ENCODE data around the gene PLA2G2C.

PLA2G2C gene

DNA sequence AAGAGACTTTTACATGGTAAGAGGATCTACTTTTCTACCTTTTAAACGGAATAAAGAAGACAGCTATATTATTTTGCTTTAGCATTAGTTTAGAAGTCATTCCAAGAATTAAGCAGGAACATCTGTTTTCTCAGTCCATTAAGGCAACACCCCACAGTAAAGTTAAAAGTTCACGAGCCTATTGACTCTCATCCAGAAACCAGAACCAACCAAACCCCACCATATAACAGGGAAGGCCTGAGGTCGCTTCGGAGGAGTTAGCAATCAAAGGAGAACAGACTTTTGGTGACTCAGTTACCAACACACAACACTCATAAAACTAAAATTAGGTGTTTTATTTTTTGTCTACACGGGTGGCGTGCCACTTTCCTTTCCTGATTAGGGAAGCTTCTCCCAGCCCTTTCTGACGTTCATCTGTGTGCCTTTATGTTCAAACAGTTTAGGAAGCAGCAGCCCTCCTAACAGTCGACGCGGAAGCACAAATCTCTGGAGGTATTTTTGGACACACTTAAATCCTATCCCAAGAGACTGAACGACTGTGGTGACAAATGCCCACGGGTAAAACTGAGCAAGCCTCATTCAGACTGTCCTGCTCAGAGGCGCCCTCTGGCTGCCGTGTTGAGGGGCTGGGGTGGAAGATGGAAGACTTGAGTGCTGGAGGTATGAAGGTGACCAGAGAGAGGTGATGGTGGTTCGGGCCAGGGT, 8.6 kb upstream of the PLA2G2C start:
- Histone ChIP-seq H3K4me1 (peaks cover 36% of the 10 kb centered on the region), H4K20me1 (no peaks in the 10 kb centered on the region), H3K4me2 (peak overlapping the region; percentile 71), H3K36me3 (no peaks in the 10 kb centered on the region), H3K27me3 (no peaks in the 10 kb centered on the region), H3K9ac (peak overlapping the region; percentile 3; the same call in 1 of the 2 replicates), H3K9me3 (no peaks in the 10 kb centered on the region), H3K27ac (peak overlapping the region; percentile 19), H3K4me3 (no peak overlapping the region)
- TF ChIP-seq Cebpa-rat (IDR thresholded peaks at IDR 0.05): no peak

DNA sequence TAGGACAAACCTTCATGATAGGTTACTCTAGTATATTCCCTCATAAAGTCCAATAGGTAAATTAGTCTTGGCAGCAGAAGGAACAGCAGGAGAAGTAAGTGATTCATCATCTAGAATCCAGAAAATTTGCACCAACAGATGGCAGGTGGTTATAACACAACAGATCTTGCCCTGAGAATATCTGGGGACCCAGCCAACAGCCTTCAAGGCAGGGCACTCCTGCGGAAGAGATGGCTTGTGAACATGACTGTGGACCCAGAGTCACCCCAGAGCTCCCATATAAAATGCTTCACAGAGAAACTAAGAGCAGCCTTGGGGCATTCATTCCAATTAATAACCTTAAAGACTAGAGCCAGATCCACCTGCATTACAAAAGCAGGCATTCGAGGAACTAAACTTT, 7.9 kb upstream of the PLA2G2C start:
- TF ChIP-seq Cebpa-rat (IDR thresholded peaks at IDR 0.05): no peak
- H3K36me3 ChIP-seq: no peaks in the 10 kb centered on the region
- peak overlapping the region; percentile 19; the same call in 1 of the 2 replicates for H3K27ac ChIP-seq
- H3K9me3 ChIP-seq: no peaks in the 10 kb centered on the region
- H3K9ac ChIP-seq: no peak overlapping the region
- H3K4me2 ChIP-seq: peak overlapping the region; percentile 71
- H3K27me3 ChIP-seq: no peaks in the 10 kb centered on the region
- H3K4me1 ChIP-seq: peaks cover 43% of the 10 kb centered on the region
- no peak overlapping the region for H3K4me3 ChIP-seq
- H4K20me1 ChIP-seq: no peaks in the 10 kb centered on the region

DNA sequence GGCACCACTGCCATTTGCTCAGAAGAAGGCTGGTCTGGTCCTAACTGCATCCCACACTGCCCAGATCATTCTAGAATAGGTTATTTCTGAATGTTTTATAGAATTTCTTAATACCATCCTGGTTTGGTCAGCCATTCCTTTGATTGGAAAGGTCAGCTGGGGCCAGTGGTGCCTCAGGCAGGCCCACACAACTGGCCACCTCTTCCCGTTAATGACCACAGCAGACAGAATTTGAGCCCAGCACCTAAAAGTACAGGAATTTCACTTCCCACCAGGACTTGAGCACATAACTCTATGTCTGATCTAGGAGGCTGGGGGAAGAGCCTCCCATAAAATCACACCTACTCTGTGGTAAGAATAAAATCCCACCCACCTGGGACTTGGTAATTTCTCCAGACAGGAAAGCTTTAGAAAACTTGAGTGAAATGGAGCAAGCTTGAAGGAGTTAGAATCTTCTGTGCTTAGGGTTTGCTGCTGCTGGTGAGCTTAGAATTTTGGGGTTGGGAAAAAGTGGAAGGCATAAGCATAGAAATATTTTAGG, 6.6 kb upstream of the PLA2G2C start:
- Histone ChIP-seq H3K27me3 (no peaks in the 10 kb centered on the region), H3K4me1 (peaks cover 54% of the 10 kb centered on the region), H3K4me3 (no peak overlapping the region), H3K27ac (no peak overlapping the region), H4K20me1 (no peaks in the 10 kb centered on the region), H3K9ac (no peak overlapping the region), H3K4me2 (no peak overlapping the region), H3K9me3 (no peaks in the 10 kb centered on the region), H3K36me3 (no peaks in the 10 kb centered on the region)
- TF ChIP-seq Cebpa-rat (IDR thresholded peaks at IDR 0.05): no peak

DNA sequence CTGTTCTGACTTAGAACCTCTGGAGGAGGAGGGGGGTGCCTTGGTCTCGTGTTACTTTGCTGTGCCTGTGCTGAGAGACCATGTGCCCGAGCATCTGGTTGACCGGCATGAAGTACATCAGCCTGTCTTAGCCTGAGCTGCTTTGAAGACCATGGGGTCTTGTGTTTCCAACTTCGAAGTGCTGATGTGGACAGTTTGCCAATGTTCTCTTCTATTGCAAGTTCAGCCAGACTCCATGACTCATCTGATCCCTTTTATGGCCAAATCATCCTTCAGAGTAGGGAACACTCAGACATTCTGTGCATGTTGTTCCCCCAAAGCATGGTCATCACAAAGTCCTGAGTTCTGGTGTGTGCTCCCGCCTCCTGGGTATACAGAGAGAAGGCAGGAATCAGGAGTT, 6.0 kb upstream of the PLA2G2C start:
- Histone ChIP-seq H3K4me2 (no peak overlapping the region), H3K27me3 (no peaks in the 10 kb centered on the region), H3K4me1 (peaks cover 60% of the 10 kb centered on the region), H4K20me1 (no peaks in the 10 kb centered on the region), H3K9ac (no peak overlapping the region), H3K9me3 (no peaks in the 10 kb centered on the region), H3K36me3 (no peaks in the 10 kb centered on the region), H3K4me3 (no peak overlapping the region), H3K27ac (no peak overlapping the region)
- TF ChIP-seq Cebpa-rat (IDR thresholded peaks at IDR 0.05): no peak

DNA sequence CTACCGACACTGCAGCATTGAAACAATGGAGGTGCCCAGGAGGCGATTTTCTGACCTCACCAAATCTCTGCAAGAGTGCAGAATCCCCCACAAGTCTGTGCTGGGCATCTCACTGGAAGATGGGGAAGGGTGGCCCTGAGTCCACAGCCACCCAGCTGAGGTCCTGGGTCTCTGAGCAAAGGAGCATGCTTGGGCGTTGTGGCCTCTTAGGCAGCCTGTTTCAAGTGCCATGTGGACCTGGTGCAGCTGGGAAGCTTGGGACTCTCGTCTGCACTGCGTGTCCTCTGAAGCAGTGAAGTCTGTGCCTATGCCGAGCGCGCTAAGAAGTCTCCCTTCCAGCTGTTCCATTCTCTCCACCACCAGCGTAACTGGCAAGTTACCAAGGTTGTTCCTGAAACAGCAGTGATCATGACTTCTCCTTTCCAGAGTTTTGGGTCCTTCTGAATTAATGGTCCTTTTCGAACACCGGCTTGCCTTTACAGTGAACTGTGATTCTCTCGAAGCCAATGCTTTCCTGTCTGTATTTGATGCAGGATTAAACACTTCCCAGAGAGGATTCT, 5.0 kb upstream of the PLA2G2C start:
- Histone ChIP-seq H4K20me1 (no peaks in the 10 kb centered on the region), H3K4me2 (no peak overlapping the region), H3K4me1 (peaks cover 68% of the 10 kb centered on the region), H3K9me3 (no peaks in the 10 kb centered on the region), H3K27me3 (no peaks in the 10 kb centered on the region), H3K27ac (no peak overlapping the region), H3K9ac (no peak overlapping the region), H3K36me3 (no peaks in the 10 kb centered on the region), H3K4me3 (no peak overlapping the region)
- no peak for TF ChIP-seq Cebpa-rat (IDR thresholded peaks at IDR 0.05)

DNA sequence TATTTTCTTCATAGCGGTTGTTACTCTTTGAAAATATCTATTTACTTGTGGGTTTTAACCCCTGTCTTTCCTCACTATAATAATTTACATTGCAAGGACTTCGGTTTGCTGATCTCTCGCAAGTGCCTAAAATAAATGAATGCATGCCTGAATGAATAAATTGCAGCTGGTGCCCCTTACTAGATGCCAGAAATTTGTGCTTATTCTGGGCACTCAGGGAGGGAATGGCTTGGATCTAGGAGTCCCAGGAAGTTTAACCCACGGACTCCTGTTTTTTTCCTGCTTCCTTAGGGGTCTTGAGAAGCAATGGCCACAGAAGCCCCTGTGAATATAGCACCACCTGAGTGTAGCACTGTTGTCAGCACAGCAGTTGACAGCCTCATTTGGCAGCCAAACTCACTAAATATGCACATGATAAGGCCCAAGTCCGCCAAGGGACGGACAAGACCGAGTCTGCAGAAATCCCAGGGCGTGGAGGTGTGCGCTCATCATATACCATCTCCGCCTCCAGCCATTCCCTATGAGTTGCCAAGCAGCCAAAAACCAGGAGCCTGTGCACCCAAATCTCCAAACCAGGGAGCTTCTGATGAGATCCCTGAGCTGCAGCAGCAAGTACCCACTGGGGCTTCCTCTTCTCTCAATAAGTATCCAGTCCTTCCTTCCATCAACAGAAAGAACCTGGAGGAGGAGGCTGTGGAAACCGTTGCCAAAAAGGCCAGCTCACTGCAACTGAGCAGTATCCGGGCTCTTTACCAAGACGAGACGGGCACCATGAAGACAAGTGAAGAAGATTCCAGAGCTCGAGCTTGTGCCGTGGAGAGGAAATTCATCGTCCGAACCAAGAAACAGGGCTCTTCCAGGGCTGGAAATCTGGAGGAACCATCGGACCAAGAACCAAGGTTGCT, 4.2 kb upstream of the PLA2G2C start:
- Histone ChIP-seq H3K9ac (no peak overlapping the region), H3K4me3 (no peak overlapping the region), H3K36me3 (no peaks in the 10 kb centered on the region), H3K4me1 (peaks cover 68% of the 10 kb centered on the region), H3K9me3 (no peaks in the 10 kb centered on the region), H3K27ac (no peak overlapping the region), H3K4me2 (0 out of 2 replicates have a peak overlapping the region, but pooled peaks have one; percentile 3), H3K27me3 (no peaks in the 10 kb centered on the region), H4K20me1 (no peaks in the 10 kb centered on the region)
- no peak for TF ChIP-seq Cebpa-rat (IDR thresholded peaks at IDR 0.05)

DNA sequence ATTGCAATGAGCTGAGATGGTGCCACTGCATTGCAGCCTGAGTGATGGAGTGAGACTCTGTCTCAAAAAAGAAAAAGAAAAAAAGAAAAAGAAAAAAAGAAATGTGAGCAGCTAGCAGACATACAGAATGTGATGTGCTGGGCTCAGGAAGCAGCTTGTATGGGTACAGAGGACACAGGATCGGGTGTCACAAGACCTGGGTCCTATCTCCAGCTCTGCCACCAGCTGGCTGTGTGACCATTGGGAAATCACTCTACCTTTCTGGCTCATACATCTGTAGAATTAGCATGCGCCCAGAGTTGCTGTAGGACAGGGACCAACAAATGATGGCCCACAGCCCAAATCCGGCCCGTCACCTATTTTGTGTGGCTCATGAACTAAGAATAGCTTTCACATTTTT, 3.3 kb upstream of the PLA2G2C start:
- H3K4me3 ChIP-seq: no peak overlapping the region
- H3K4me2 ChIP-seq: peak overlapping the region; percentile 3; the same call in 1 of the 2 replicates
- no peak overlapping the region for H3K9ac ChIP-seq
- no peaks in the 10 kb centered on the region for H4K20me1 ChIP-seq
- H3K9me3 ChIP-seq: no peaks in the 10 kb centered on the region
- H3K27ac ChIP-seq: no peak overlapping the region
- H3K36me3 ChIP-seq: no peaks in the 10 kb centered on the region
- no peak for TF ChIP-seq Cebpa-rat (IDR thresholded peaks at IDR 0.05)
- peaks cover 68% of the 10 kb centered on the region for H3K4me1 ChIP-seq
- no peaks in the 10 kb centered on the region for H3K27me3 ChIP-seq

DNA sequence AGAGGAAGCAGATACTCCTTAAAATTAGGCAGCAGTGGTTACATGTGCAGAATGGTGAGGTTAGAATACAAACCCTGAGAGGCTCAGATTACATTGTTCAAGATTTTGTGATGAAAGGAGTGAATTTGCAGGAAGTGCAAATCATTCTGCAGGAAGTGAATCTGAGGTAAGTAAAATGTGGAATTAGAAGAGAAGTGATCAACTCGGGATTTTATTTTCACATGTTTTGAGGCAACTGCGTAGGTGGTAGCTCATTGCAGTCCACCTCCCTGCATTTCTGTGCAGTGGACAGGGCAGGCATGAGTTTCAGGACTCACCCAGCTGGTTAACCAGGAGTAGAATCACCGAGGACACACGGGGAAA, 2.1 kb upstream of the PLA2G2C start:
- no peaks in the 10 kb centered on the region for H3K36me3 ChIP-seq
- peaks cover 70% of the 10 kb centered on the region for H3K4me1 ChIP-seq
- no peaks in the 10 kb centered on the region for H3K27me3 ChIP-seq
- H3K9ac ChIP-seq: no peak overlapping the region
- no peak for TF ChIP-seq Cebpa-rat (IDR thresholded peaks at IDR 0.05)
- H3K9me3 ChIP-seq: no peaks in the 10 kb centered on the region
- no peaks in the 10 kb centered on the region for H4K20me1 ChIP-seq
- no peak overlapping the region for H3K4me3 ChIP-seq
- H3K27ac ChIP-seq: peak overlapping the region; percentile 63; the same call in 1 of the 2 replicates
- peak overlapping the region; percentile 99 for H3K4me2 ChIP-seq

DNA sequence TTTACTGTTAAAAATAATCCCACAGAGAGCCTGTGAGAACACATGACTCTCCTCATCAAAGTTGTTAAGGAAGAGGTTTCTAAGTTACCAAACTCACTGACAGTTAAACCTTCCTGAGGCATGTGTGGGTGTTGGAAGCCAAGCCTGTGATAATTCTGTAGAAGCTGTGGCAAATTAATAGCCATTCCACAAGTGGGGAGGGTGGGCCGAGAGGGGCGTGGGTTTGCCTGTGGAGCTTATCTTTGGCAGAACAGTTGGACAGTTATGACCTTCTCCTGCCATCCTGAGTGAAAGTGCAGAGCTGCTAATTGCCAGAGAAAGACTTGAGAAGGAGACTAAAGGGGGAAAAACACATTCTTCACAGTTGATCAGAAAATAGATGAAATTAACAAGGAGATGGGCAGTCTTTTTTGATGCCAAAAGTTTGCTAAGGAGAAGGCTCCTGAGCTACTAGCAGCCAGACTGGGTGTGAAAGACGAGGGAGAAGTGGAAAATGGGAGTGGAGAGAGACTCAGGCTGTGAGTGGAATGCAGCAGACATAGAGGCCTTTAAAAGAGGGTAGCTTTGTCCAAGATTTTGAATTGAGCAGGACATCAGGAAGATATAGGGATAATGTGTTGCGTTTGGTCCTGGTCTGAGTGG, 1.6 kb upstream of the PLA2G2C start:
- peak overlapping the region; percentile 99 for H3K4me2 ChIP-seq
- no peaks in the 10 kb centered on the region for H3K27me3 ChIP-seq
- no peaks in the 10 kb centered on the region for H4K20me1 ChIP-seq
- H3K9ac ChIP-seq: no peak overlapping the region
- no peaks in the 10 kb centered on the region for H3K36me3 ChIP-seq
- H3K4me3 ChIP-seq: no peak overlapping the region
- H3K4me1 ChIP-seq: peaks cover 72% of the 10 kb centered on the region
- H3K9me3 ChIP-seq: no peaks in the 10 kb centered on the region
- peak overlapping the region; percentile 63; the same call in 1 of the 2 replicates for H3K27ac ChIP-seq
- no peak for TF ChIP-seq Cebpa-rat (IDR thresholded peaks at IDR 0.05)
